Iris pigment epithelial cell (primary cell): ENCODE data around the gene WFDC6.
A peak's percentile ranks its signal among the peaks of the same experiment; 100 is the strongest.
"Not testable (repeated sequence)": the region's sequence is repeated elsewhere in the genome, so short reads cannot be mapped to it uniquely, and the experiment has no call there.

Experiments
- DNase-seq: peaks from one replicate; pipeline ENCODE4 v3.0.0-alpha.2; 2011; ENCODE audit warnings: low read depth

WFDC6 gene

GRCh38 chr20:45539382-45539781 lies at the start of gene WFDC6:
TSS of gene WFDC6 (minus strand) at chr20:45539482. CDS start at chr20:45539407, 75 bp downstream.
- DNase-seq: no peak

GRCh38 chr20:45588800-45589199 lies 49.5 kb upstream of the WFDC6 start:
- DNase-seq: no peak

GRCh38 chr20:45585986-45586385 lies 46.7 kb upstream of the WFDC6 start:
- DNase-seq: not testable (repeated sequence)

GRCh38 chr20:45584294-45584693 lies 45.0 kb upstream of the WFDC6 start:
- DNase-seq: not testable (repeated sequence)

- DNase-seq: no peak
Observed at GRCh38 chr20:45583502-45583901, 44.2 kb upstream of the WFDC6 start.

GRCh38 chr20:45581702-45582101 lies 42.4 kb upstream of the WFDC6 start:
- no peak for DNase-seq

- DNase-seq: no peak
Observed at GRCh38 chr20:45579184-45579583, 39.9 kb upstream of the WFDC6 start, which contains the start of gene WFDC8. TSS of gene WFDC8 (minus strand) at chr20:45579284. CDS start at chr20:45579247, 37 bp downstream.

- DNase-seq: no peak
Observed at GRCh38 chr20:45578231-45578630, 38.9 kb upstream of the WFDC6 start.

GRCh38 chr20:45576995-45577394 lies 37.7 kb upstream of the WFDC6 start:
- peak; percentile 46 for DNase-seq

- DNase-seq: no peak
Observed at GRCh38 chr20:45575931-45576330, 36.6 kb upstream of the WFDC6 start.

GRCh38 chr20:45569650-45570049 lies 30.4 kb upstream of the WFDC6 start:
- not testable (repeated sequence) for DNase-seq

- no peak for DNase-seq
Observed at GRCh38 chr20:45564760-45565276, 25.5 kb upstream of the WFDC6 start.

- no peak for DNase-seq
Observed at GRCh38 chr20:45555198-45555597, 15.9 kb upstream of the WFDC6 start.

- DNase-seq: no peak
Observed at GRCh38 chr20:45552456-45552855, 13.2 kb upstream of the WFDC6 start.

GRCh38 chr20:45550765-45551164 lies 11.5 kb upstream of the WFDC6 start:
- no peak for DNase-seq

GRCh38 chr20:45548410-45548809 lies 9.1 kb upstream of the WFDC6 start:
- no peak for DNase-seq

- DNase-seq: no peak
Observed at GRCh38 chr20:45547206-45547770, 8.0 kb upstream of the WFDC6 start, which contains the start of gene EPPIN. TSS of gene EPPIN (minus strand) at chr20:45547401. CDS start at chr20:45547357, 44 bp downstream.

- peak; percentile 41 for DNase-seq
Observed at GRCh38 chr20:45545754-45546453, 6.6 kb upstream of the WFDC6 start.

GRCh38 chr20:45545351-45545750 lies 6.1 kb upstream of the WFDC6 start:
- no peak for DNase-seq

GRCh38 chr20:45538209-45538799 lies 978 bp downstream of the WFDC6 start:
- no peak for DNase-seq

- no peak for DNase-seq
Observed at GRCh38 chr20:45527294-45527693, 12.0 kb downstream of the WFDC6 start.

GRCh38 chr20:45523821-45524220 lies 15.5 kb downstream of the WFDC6 start:
- DNase-seq: no peak

- no peak for DNase-seq
Observed at GRCh38 chr20:45518282-45518681, 21.0 kb downstream of the WFDC6 start.
